K562 (cell line): ENCODE measurements around the gene BRICD5. TPM values are rescaled to one million over a fixed set of nuclear protein-coding genes. Genes with fewer than 3 reads are reported as not detected.
A peak's percentile ranks its signal among the peaks of the same experiment; 100 is the strongest.

Source experiments
- ATAC-seq: fragments of 200-7000 bp; cut with Tn5 transposase; 3 replicates; pipeline ENCODE4 v1.9.1; 2020; ENCODE audit warnings: moderate library complexity
- BruUV-seq: library from RNA; stranded (reverse); fragments of 400-500 nt; replicated peaks from 2 replicates; lab custom pipeline; 2021; lab: Mats Ljungman, UMichigan
- CTCF ChIA-PET: fragments of 300-600 bp; formaldehyde crosslinking; extraction: SDS; loops from one replicate; lab custom pipeline; 2021; ENCODE audit warnings: low intra/inter-chr PET ratio; lab: Yijun Ruan, JAX
- POLR2A ChIA-PET: fragments of 300-600, 350-650 bp; sonication (Branson Sonifier 250); formaldehyde crosslinking; extraction: SDS; loops from one replicate; lab custom pipeline; 2021; ENCODE audit warnings: antibody characterized with exemption, inconsistent platforms; lab: Yijun Ruan, JAX
- DNase-seq, 4 experiments: peaks; one replicate each; pipeline versions ENCODE4 v3.0.0 to v3.0.0-alpha.2; 2011 to 2018; ENCODE audit warnings: low spot score in 3 of 4, mixed read lengths in 3 of 4; ENCODE audit errors: extremely low read depth in 1 of 4
- FAIRE-seq: peaks from 2 replicates; lab custom pipeline; 2011; peaks lifted over from hg19 to GRCh38; lab: Jason Lieb, UNC
- H2AFZ ChIP-seq: 2 replicates; pipeline ENCODE4 v1.6.0; 2011; ENCODE audit warnings: low read depth, low read length, control low read depth, inconsistent platforms
- H3K27ac ChIP-seq: fragments of 200-600 bp; 3 replicates; pipeline ENCODE4 v1.8.0; 2011; ENCODE audit warnings: low read depth, mild to moderate bottlenecking, control low read depth, inconsistent platforms, low read length, moderate library complexity, mixed read lengths; ENCODE audit errors: extremely low read depth
- H3K27me3 ChIP-seq, 2 experiments: fragments of 300-600 bp in 1 of 2; 2 replicates in 1 of 2; 3 replicates in 1 of 2; pipeline versions ENCODE4 v1.6.0 to v1.8.0; 2011; ENCODE audit warnings: inconsistent platforms in 2 of 2, low read length in 2 of 2, mild to moderate bottlenecking in 1 of 2, mixed read lengths in 1 of 2, moderate library complexity in 1 of 2; ENCODE audit not compliant: control insufficient read depth in 2 of 2, insufficient read depth in 2 of 2
- H3K36me3 ChIP-seq: fragments of 300-600 bp; 3 replicates; pipeline ENCODE4 v1.8.0; 2011; ENCODE audit warnings: mild to moderate bottlenecking, low read length, inconsistent platforms; ENCODE audit not compliant: control insufficient read depth, insufficient read depth
- H3K4me1 ChIP-seq, 2 experiments: fragments of 200-600 bp in 1 of 2; replicated peaks in 1 of 2; 2 replicates in 1 of 2; 3 replicates in 1 of 2; pipeline versions ENCODE4 v1.5.1 to v1.8.0; 2011; ENCODE audit warnings: inconsistent platforms in 2 of 2, low read length in 2 of 2, mild to moderate bottlenecking in 1 of 2, mixed read lengths in 1 of 2, moderate library complexity in 1 of 2; ENCODE audit not compliant: control insufficient read depth in 2 of 2, insufficient read depth in 2 of 2
- H3K4me2 ChIP-seq: 2 replicates; pipeline ENCODE4 v1.6.1; 2011; ENCODE audit warnings: low read length, control low read depth, inconsistent platforms, mixed read lengths; ENCODE audit not compliant: insufficient read depth
- H3K4me3 ChIP-seq: fragments of 200-600 bp; sonication (generic), shearing (Covaris generic); 2 replicates; pipeline ENCODE4 v1.5.1; 2016; ENCODE audit warnings: control low read depth, inconsistent platforms
- H3K79me2 ChIP-seq: fragments of 200-600 bp; 3 replicates; pipeline ENCODE4 v1.8.0; 2011; ENCODE audit warnings: low read length, inconsistent platforms; ENCODE audit not compliant: control insufficient read depth, insufficient read depth
- H3K9ac ChIP-seq, 2 experiments: 2 replicates each; pipeline versions ENCODE4 v1.6.0 to v1.6.1; 2011; ENCODE audit warnings: low read depth in 2 of 2, low read length in 2 of 2, control low read depth in 1 of 2, inconsistent platforms in 1 of 2, mild to moderate bottlenecking in 1 of 2, mixed read lengths in 1 of 2; ENCODE audit not compliant: insufficient read depth in 1 of 2
- H3K9me1 ChIP-seq: one replicate; pipeline ENCODE4 v1.6.0; 2011; ENCODE audit warnings: inconsistent platforms, mild to moderate bottlenecking, low read length, moderate library complexity; ENCODE audit not compliant: control insufficient read depth, insufficient read depth
- H3K9me3 ChIP-seq: replicated peaks from 2 replicates; pipeline ENCODE4 v1.5.1; 2011; ENCODE audit warnings: low read depth, low read length, inconsistent platforms; ENCODE audit not compliant: control insufficient read depth, insufficient read depth
- H4K20me1 ChIP-seq: replicated peaks from 2 replicates; pipeline ENCODE4 v1.6.1; 2011; ENCODE audit warnings: low read length, inconsistent platforms, mixed read lengths; ENCODE audit not compliant: control insufficient read depth, insufficient read depth
- CCNT2 ChIP-seq: IDR thresholded peaks from 2 replicates; pipeline ENCODE4 v1.6.1; 2011; ENCODE audit warnings: borderline replicate concordance, low read depth, mild to moderate bottlenecking, moderate library complexity, mixed read lengths, low read length; ENCODE audit not compliant: insufficient read length; ENCODE audit errors: extremely low read depth
- FUS ChIP-seq: fragments of 200-400 bp; formaldehyde crosslinking; optimal IDR thresholded peaks from 2 replicates; pipeline ENCODE3; 2017; ENCODE audit warnings: low read depth, low read length
- HMGN3 ChIP-seq: IDR thresholded peaks from 2 replicates; pipeline ENCODE4 v1.6.1; 2011; ENCODE audit warnings: borderline replicate concordance, low read depth, mild to moderate bottlenecking, mixed read lengths, low read length; ENCODE audit not compliant: insufficient read length; ENCODE audit errors: extremely low read depth
- KAT7 ChIP-seq: sonication (generic); formaldehyde crosslinking; IDR thresholded peaks from 2 replicates; pipeline ENCODE4 v1.8.0; 2022; ENCODE audit warnings: missing genetic modification reagents, mild to moderate bottlenecking, borderline replicate concordance
- RBFOX2 ChIP-seq: fragments of 200-400 bp; formaldehyde crosslinking; IDR thresholded peaks from 2 replicates; pipeline ENCODE4 v1.6.1; 2017; ENCODE audit warnings: low read depth, mild to moderate bottlenecking, low read length, moderate library complexity
- RBM22 ChIP-seq: fragments of 200-400 bp; formaldehyde crosslinking; IDR thresholded peaks from 2 replicates; pipeline ENCODE4 v1.6.1; 2018; ENCODE audit warnings: low read length, low read depth; ENCODE audit not compliant: poor library complexity, severe bottlenecking
- RNF2 ChIP-seq: sonication (generic); IDR thresholded peaks from 2 replicates; pipeline ENCODE4 v1.6.1; 2016
- SUPT5H ChIP-seq: fragments of 450-650 bp; IDR thresholded peaks from 2 replicates; pipeline ENCODE4 v1.6.1; 2016
- ZNF232 ChIP-seq: sonication (generic); formaldehyde crosslinking; IDR thresholded peaks from 2 replicates; pipeline ENCODE4 v1.8.0; 2022; ENCODE audit warnings: mild to moderate bottlenecking, missing genetic modification reagents
- ZNF639 ChIP-seq, 2 experiments: fragments of 200-800 bp in 1 of 2; sonication (Bioruptor generic) in 1 of 2; sonication (generic) in 1 of 2; formaldehyde crosslinking in 1 of 2; IDR thresholded peaks in 1 of 2; conservative IDR thresholded peaks in 1 of 2; 2 replicates each; pipeline versions ENCODE4 v1.5.0 to v1.6.1; 2016 to 2020; ENCODE audit warnings: missing compliant biosample characterization in 1 of 2, missing genetic modification characterization in 1 of 2, missing genetic modification reagents in 1 of 2
- ZZZ3 ChIP-seq: fragments of 450-650 bp; IDR thresholded peaks from 2 replicates; pipeline ENCODE4 v1.6.1; 2016; ENCODE audit warnings: antibody characterized with exemption, mild to moderate bottlenecking, moderate library complexity
- WGBS: fragments of 100-300 bp; shearing (Covaris generic); methylation state at CpG from one replicate; pipeline ENCODE4 v1.1.6; 2016; ENCODE audit warnings: low coverage, mixed read lengths; ENCODE audit not compliant: insufficient coverage; ENCODE audit errors: missing lambda C conversion rate; 5-methylcytosine and 5-hydroxymethylcytosine counted together
- in situ Hi-C: fragments of 300-500 bp; cut with MboI; formaldehyde crosslinking; loops from 4 replicates; pipeline ENCODE4 v1.15.0; 2018; ENCODE audit warnings: inconsistent platforms, mixed read lengths
- intact Hi-C: fragments of 100-400 bp; cut with micrococcal nuclease; formaldehyde crosslinking; loops from 2 replicates; pipeline ENCODE4 v1.14.2; 2022
- polyA plus RNA-seq, 8 experiments: library from polyadenylated mRNA; depleted of rRNA in 4 of 8; stranded (reverse) in 5 of 8; unstranded in 3 of 8; fragments of >200 nt; fragmentation: Nextera tagmentation in 2 of 8; fragmentation: Illumina TruSeq in 1 of 8; extraction: Ambion mirVana in 2 of 8; extraction: Trizol in 1 of 8; gene quantifications; 2 replicates each; pipeline versions ENCODE4 v1.2.1 to v1.2.3, GENCODE V29; 2011 to 2014; ENCODE audit warnings: inconsistent platforms in 1 of 8, missing spikeins in 1 of 8
- total RNA-seq, 7 experiments: library from RNA; depleted of rRNA in 6 of 7; stranded (reverse); fragments of >200 nt in 6 of 7; fragmentation: Illumina TruSeq in 2 of 7; extraction: Trizol in 2 of 7; gene quantifications; 2 replicates each; pipeline versions ENCODE4 v1.2.1 to v1.2.3, GENCODE V29; 2011 to 2021; ENCODE audit warnings: low replicate concordance in 1 of 7
- TF ChIP-seq, protein P1 (sequence below): IDR thresholded peaks from 2 replicates; pipeline ENCODE4 v1.6.1; 2011; ENCODE audit warnings: borderline replicate concordance, low read depth, mild to moderate bottlenecking, moderate library complexity, low read length; ENCODE audit not compliant: insufficient read depth, poor library complexity, severe bottlenecking
- TF ChIP-seq, protein P2 (sequence below): sonication (generic); formaldehyde crosslinking; IDR thresholded peaks from 2 replicates; pipeline ENCODE4 v1.8.0; 2022; ENCODE audit warnings: mild to moderate bottlenecking, missing genetic modification reagents, borderline replicate concordance

Gene BRICD5
- total and polyA plus RNA-seq, 9 of the 15 experiments (the other 6 are each of a cell fraction or from before 2014, with no cell fraction given), result 0.24 to 15.1 (median 2.4) TPM; not detected in 1

DNA sequence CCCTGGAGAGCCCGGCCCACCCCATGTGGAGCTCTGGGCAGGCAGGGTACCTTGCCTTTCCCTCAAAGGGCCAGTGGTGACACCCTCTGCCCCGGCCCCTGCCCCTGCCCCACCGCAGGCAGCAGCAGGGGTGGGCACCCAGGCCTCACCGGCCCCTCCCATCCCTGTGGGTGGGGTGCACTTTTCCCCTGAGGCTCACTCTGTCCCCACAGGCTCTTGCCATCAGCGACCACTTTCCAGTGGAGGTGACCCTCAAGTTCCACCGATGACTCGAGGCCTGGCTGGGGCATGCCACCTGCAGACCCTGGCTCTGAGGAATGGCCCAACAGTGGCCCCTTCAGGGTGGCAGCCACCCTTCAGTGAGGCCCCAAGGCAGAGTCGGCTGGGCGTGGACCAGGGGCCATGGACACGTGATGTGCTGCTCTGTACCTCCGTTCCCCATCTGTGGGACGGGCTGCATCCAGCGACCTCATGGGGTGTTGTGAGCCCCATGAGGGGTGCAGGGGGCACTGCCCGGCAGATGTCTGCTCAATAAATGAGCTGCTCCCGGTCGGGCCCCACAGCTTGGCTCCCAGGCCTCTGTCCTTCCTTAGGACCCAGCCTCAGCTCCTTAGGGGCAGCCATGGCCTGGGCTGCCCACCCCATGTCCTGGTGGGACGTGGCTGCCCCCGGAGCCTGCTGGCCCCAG lies 27.6 kb upstream of the BRICD5 start (continued):
- no peak for TF ChIP-seq ZZZ3
- TF ChIP-seq, protein P1, sequence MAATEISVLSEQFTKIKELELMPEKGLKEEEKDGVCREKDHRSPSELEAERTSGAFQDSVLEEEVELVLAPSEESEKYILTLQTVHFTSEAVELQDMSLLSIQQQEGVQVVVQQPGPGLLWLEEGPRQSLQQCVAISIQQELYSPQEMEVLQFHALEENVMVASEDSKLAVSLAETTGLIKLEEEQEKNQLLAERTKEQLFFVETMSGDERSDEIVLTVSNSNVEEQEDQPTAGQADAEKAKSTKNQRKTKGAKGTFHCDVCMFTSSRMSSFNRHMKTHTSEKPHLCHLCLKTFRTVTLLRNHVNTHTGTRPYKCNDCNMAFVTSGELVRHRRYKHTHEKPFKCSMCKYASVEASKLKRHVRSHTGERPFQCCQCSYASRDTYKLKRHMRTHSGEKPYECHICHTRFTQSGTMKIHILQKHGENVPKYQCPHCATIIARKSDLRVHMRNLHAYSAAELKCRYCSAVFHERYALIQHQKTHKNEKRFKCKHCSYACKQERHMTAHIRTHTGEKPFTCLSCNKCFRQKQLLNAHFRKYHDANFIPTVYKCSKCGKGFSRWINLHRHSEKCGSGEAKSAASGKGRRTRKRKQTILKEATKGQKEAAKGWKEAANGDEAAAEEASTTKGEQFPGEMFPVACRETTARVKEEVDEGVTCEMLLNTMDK, result no peak
- TF ChIP-seq, protein P2, sequence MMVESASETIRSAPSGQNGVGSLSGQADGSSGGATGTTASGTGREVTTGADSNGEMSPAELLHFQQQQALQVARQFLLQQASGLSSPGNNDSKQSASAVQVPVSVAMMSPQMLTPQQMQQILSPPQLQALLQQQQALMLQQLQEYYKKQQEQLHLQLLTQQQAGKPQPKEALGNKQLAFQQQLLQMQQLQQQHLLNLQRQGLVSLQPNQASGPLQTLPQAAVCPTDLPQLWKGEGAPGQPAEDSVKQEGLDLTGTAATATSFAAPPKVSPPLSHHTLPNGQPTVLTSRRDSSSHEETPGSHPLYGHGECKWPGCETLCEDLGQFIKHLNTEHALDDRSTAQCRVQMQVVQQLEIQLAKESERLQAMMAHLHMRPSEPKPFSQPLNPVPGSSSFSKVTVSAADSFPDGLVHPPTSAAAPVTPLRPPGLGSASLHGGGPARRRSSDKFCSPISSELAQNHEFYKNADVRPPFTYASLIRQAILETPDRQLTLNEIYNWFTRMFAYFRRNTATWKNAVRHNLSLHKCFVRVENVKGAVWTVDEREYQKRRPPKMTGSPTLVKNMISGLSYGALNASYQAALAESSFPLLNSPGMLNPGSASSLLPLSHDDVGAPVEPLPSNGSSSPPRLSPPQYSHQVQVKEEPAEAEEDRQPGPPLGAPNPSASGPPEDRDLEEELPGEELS (CRISPR knock-in tag), result no peak
- TF ChIP-seq RNF2, result no peak

- Histone ChIP-seq H3K4me3 (no peak overlapping the region), H3K4me1 (peaks cover 0 to 52% of the 10 kb centered on the region in 2 experiments; a peak in 2 of 5 replicates), H3K9ac (no peak overlapping the region), H2AFZ (no peak overlapping the region), H3K27me3 (no peaks in the 10 kb centered on the region), H3K4me2 (no peak overlapping the region), H3K9me1 (no peaks in the 10 kb centered on the region), H3K36me3 (peaks cover 57% of the 10 kb centered on the region; the same call in 2 of the 3 replicates), H3K79me2 (no peaks in the 10 kb centered on the region), H3K27ac (no peak overlapping the region), H4K20me1 (no peaks in the 10 kb centered on the region), H3K9me3 (no peaks in the 10 kb centered on the region)
- 95% methylated on average over 19 of the region's 65 CpGs for WGBS
- ATAC-seq (no peak), DNase-seq (no peak), FAIRE-seq (no peak)
- ChIA-PET POLR2A (interaction anchor here (0.7 to 6.6 kb wide), 3 partner anchors 10 to 22 kb away, joined by 3 to 39 read pairs (median 13); partner anchors contain the start of gene ECI1), CTCF (no interaction called here)
- in situ Hi-C loops, result no loop called here
- BruUV-seq, result no TSS peak
- intact Hi-C loops, result no loop called here
- TF ChIP-seq KAT7 (CRISPR knock-in tag) (no peak), RBM22 (peak; percentile 85), CCNT2 (peak; percentile 53), HMGN3 (peak; percentile 58), ZNF232 (CRISPR knock-in tag) (no peak), ZNF639 (CRISPR knock-in tag; conservative IDR thresholded peaks at IDR 0.05 in 1 of 2, IDR thresholded peaks at IDR 0.05 in 1 of 2) (no peak), SUPT5H (0 out of 2 replicates have a peak, but pooled peaks have one; percentile 21), RBFOX2 (0 out of 2 replicates have a peak, but pooled peaks have one; percentile 26), FUS (peak; percentile 31)
Measured at GRCh38 chr16:2237493-2238149, 27.0 kb upstream of the BRICD5 start.
